Stimulated activated CD4-positive, alpha-beta T cell treated with anti-CD3 and anti-CD28 coated beads, Interleukin-4, amount 100 ng/mL, for 24 hours (primary cell): Measurements from ENCODE around the gene RAD51B.
A peak's percentile ranks its signal among the peaks of the same experiment; 100 is the strongest.

Source experiments
- DNase-seq: peaks from one replicate; pipeline ENCODE4 v3.0.0-alpha.2; 2020

RAD51B gene

DNA sequence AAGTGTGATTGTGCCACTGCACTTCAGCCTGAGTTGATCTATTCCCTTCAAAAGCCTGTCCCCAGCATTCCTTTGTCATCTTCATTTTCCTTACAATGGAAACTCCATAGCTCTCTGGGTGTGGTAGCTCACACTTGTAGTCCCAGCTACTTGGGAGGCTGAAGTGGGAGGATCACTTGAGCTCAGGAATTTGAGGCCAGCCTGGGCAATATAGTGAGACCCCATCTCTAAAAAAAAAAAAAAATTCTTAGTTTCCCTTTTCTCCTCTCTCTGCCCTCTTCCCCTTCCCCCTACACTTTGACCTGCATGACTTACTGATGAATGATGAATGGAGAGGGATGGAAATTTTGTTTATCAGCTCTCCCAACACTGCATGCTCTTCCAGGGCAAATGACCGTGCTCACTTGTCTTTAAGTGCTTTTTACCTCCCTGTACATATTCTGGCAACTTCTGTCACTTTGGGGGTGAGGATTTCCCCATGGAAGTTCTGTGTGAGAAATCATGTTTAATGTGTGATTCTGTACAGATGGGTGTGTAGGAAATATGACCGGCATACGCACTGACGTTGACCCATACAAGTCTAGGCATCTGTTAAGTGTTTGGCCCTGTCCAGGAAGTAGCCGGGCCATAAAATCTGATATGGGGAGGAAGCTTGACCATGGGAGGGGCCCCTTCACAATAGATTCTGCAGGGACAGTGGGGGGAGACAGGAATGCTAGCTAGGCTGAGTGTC, 907.9 kb downstream of the RAD51B start:
- no peak for DNase-seq

GRCh38 chr14:68728342-68729106, 908.9 kb downstream of the RAD51B start:
- no peak for DNase-seq

DNA sequence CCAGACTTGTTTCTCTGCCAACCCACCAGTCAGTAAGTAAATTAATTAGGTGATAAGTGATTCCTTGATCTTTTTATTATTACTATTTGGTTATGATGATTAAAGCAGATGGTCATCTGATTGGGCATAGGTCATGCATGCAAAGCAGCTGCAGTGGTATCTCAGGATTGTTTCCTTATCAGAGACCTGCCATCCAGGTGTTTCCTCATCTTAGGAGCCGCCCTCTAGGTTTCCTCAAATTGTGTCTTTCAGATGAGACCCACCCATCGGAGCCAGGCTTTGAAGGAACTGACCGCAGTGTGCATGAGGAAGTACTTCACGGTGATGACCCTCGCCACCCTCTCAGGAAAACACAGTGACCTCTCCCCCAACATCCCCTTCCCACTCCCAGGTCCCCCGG, 910.0 kb downstream of the RAD51B start:
- no peak for DNase-seq

DNA sequence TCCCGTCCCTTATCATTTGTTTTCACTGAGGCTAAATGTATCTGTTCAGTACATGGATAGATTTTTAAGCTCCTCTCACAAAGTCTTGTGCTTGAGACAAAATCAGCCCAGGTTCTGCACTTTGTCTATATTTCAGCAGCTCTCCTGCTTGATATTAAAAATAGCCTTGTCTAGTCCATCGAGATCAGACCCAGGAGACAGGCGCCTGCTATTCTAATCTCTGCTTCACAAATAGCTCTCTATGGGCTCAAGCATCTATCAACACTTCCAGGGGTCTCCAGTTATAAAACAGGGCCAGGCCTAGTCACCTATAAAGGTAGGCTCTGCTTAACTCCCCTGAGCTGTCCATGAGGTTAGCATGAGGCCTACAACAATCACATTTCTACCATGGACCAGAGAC, 910.8 kb downstream of the RAD51B start:
- no peak for DNase-seq

DNA sequence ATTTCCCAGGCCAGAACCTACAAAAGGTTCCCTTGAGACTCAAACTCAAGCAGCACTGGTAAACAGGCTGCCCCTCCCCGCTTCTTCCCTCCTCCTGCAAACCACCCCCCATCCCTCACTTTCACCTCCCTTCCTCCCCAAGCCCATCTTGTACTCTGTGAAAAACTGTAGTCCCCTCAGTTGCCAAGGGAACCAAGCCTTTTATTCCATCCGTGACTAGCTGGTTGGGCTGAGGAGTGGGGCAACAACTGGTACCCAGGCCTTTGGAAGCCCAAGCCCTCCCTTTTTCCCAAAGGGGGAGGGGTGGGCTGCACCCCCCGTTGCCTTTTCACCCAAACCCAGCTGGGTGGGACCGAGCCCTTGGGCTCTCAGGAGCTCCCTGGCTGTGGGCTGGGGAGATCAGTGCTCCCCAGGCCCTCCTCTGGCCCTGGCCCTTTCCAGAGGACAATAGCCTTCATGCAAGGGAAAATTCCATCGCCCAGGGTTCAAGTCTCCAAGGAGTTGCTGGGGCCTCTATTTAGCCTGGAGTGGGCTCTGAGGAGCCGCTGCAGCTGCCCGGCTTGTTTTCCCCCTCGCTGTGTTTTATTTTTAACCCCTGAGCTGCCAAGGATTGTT, 911.3 kb downstream of the RAD51B start:
- DNase-seq: no peak

DNA sequence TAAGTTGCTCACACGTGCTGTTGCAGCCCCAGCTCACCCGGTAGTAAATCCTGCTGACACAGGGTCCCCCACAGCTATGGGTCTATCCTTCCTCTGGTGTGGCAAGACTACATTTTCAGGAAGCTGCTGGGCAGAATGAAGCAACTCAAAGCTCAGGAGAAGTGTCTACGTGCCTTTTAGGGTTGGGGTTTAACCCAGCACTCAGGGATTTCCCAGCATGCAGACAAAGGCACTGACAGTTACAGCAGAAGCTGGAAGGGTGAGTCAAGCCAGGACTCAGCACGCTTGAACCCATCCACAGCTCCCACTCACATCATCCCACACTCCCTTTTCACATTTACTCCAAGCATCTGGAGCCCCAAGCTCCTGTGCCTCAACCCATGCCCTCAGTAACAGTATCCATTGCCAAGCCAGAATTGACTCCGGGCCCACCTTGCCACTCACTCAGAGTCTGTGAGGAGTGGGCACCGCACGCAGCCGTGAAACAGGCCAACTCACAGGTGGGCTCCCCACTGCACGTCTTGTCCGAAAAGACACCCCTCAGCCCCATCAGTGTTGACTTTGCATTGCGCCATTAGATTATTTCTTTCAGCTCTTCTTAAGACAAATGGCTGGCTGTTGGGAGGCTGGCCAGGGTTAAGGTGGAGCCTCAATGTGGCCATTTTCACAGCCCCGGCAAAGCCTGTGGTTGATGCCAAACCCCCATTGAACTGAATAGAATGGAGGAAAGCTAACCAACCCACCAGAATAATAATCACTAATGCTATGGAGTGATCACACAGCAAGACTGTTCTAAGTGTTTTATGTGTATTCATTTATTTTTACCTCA, 913.7 kb downstream of the RAD51B start:
- peak; percentile 22 for DNase-seq

DNA sequence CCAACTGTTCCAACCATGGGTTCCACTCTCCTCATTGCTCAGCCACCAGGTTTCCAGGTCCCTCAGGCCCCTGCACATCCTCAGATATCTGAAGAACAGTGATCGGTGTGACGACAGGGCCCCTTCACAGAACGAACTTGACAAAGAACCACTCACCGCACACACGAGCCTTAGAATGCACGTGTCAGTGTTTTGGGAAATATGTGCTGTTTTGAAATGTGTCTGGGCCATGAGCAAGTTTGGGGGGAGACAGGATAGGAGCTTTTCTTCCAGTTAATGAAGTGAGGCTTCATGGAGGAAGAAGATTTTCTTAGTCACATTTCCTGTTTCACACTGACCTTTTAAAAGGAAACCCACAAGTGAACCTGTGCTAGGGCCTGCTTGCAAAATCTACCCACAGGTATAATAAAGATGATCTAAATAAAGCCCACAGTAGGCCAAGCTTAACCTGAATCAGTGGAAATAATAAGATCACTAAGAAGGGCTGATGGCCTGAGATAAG, 914.7 kb downstream of the RAD51B start:
- DNase-seq: peak; percentile 39

- no peak for DNase-seq
Measured at GRCh38 chr14:68735856-68736255, 916.3 kb downstream of the RAD51B start.

DNA sequence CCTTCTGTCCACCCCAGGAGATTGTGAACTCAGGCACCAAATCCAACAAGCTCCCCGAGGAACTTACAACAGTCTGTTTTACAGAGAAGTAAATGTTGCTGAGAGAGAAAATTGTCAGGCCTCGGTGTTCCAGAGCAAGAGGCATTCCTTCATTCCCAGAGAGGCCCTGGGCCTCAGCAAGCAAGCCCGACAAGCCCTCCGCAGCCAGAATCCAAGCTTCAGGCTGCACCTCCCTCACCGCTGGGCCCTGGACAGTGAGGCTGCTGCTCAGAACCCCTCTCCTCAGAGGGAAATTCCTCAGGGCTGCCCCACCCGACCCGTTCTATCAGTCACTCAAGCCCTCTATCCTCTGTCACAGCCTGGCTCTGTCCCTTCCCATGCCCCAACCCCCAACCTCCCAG, 916.9 kb downstream of the RAD51B start:
- DNase-seq: no peak

DNA sequence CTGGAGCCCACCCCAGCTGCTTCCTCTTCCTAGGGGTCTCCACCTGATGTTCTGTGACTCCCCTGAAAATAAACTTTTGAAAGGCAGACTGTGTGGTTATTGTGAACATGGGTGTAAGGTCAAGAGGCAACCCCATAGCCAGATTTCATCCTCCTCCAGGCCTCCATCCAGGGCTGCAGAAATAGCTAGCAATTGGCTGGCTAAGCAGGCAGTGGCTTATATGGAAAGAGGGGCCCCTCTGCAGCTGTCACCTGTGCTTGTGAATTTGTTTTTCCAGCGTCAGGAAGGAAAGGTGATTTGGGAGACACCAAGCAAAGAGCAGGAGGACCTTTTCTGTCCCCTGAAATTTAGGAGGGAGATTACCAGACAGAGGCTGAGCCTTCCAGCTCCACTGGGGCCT, 917.5 kb downstream of the RAD51B start:
- DNase-seq: no peak

DNA sequence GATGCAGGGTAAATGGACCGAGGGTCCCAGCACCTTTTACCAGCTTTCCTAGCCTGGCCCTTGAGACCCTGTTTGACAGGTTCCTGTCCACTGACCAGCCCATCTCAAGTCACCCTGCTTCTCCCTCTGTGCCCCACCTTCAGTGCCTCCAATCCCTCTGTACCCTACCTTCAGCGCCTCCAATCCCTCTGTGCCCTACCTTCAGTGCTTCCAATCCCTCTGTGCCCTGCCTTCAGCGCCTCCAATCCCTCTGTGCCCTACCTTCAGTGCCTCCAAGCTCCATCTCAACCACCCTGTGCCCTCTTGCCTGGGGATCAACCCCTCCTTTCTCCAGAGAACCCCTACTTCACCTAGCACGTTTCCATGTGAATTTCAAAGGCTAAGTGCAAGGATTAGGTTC, 919.0 kb downstream of the RAD51B start:
- DNase-seq: no peak

- DNase-seq: no peak
Measured at GRCh38 chr14:68739701-68740100, 920.1 kb downstream of the RAD51B start.

GRCh38 chr14:68740788-68741476, 921.4 kb downstream of the RAD51B start:
- DNase-seq: no peak

DNA sequence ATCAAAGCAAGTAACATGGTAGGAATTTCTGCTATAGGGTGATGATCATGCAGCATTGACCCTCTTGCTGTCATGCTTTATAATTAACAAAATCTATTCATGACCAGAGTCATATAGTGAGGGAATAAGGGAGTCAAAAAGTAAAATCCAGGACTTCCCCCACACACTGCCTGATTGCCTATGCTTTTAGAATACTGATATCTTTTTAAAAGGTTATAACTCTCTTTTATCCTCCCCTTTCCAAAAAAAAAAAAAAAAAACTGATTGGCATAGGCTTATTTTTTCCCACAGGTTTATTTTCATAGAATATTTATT, 921.9 kb downstream of the RAD51B start:
- DNase-seq: no peak

DNA sequence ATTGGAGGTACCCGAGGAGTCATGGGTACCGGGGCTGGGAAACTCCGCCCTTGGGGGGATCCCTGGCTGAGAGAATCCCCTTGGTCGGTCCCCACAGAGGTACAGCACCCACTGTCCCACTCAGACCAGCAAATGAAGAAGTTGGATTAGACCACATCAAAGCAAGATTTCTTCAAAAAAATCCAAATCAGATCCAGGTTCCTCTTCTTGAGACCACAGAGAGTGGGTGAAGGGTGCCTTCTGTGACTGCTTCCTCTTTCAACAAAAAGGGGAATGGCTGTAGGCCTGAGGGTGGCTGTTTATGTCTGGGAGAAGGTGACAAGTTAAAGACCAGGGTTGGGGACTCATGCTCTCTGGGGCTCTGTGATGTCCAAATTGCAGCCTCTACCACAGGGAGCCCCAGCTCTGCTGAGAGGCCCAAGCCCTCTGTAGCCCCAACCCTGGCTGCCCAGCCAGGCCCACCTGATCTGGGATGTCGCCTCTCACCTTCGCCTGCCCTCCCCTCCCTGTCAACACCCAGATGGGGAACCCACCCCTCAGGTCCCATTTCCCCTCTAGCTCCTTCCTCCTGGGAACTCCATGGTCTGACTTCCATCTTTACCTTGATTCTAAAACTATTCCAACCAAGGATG, 922.4 kb downstream of the RAD51B start:
- no peak for DNase-seq

DNA sequence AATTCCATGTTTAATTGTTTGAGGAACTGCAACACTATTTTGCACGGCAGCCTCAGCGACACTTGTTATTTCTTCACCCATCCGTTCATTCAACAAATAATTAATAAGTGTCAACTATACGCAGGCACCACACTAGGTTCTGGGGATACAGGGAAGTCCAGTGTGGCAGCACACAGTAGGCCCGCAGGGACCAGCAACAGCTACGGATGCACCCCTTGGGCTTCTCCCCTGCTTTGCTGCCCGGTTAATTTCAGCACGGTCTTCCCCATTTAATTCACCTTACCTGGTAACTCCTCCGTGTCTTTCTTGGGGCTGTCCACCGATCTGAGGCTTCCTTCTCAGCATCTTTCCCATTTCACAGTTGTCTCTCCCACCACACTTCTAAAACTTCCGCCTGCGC, 925.0 kb downstream of the RAD51B start:
- DNase-seq: no peak

- no peak for DNase-seq
Measured at GRCh38 chr14:68747393-68747792, 927.8 kb downstream of the RAD51B start.

DNA sequence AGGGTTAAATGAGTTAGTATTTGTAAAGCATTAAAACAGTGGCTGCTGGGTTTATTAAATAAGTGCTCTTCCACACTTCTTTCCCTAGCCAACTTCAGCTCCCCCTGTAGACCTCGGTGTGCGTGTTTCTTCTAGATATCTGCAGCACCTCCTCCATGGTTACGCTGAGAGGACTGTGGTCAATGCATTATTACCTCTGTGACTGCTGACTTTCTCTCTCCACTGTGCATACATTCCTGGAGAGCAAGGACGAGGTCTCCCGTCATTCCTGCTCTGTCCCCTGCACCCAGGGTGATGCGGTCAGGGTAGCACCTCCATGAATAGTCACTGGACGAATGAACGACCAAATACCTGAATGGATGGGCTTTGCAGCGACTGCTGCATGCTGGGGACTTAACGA, 928.7 kb downstream of the RAD51B start:
- DNase-seq: no peak

DNA sequence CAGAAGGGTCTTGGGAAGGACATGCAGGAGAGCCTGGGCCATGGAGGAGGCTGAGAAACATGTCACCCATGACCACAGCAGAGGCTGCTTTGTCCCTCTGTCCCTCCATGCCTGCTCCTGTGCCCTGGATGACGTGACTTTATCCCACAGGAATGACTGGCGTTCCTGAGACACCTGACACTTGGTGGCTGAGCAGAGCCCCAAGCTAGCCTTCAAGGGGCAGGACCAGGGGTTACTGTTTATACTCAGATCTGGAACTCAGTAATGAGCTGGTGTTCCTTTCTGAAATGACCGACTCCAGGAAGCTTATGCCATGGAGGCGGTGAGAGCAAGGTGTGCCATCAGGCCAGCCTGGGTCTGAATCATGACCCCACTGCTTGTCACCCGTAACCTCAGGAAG, 929.1 kb downstream of the RAD51B start:
- no peak for DNase-seq

GRCh38 chr14:68749487-68750475, 930.2 kb downstream of the RAD51B start:
- no peak for DNase-seq
